ENCODE results near the gene PDZD2. TPM values are rescaled to one million over a fixed set of nuclear protein-coding genes. Genes with fewer than 3 reads are reported as not detected.

Gene PDZD2
- total RNA-seq, 1 donor from 2014 or later = 6.7 TPM

DNA sequence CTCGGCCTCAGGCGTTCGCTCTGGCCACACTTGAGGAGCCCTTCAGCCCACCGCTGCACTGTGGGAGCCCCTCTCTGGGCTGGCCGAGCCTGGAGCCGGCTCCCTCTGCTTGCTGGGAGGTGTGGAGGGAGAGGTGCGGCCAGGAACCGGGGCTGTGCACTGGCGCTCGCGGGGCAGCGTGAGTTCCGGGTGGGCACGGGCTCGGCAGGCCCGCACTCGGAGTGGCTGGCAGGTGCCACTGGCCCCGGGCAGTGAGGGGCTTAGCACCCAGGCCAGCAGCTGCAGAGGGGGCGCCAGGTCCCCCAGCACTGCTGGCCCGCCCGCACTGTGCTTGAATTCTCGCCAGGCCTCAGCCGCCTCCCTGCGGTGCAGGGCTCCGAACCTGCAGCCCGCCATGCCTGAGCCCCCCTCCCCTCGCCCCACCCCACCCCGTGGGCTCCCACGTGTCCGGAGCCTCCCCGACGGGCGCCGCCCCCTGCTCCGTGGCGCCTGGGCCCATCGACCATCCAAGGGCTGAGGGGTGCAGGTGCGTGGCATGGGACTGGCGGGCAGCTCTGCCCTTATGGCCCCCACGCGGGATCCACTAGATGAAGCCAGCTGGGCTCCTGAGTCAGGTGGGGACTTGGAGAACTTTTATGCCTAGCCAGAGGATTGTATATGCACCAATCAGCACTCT is 138.2 kb downstream of the PDZD2 start:
- Histone ChIP-seq H3K27me3 (ENCODE audit: control insufficient read depth, insufficient read depth, low read length) (no peaks in the 10 kb centered on the region), H3K4me3 (ENCODE audit: low read depth, low read length) (no peak overlapping the region), H3K36me3 (ENCODE audit: control insufficient read depth, insufficient read depth, low read length) (no peaks in the 10 kb centered on the region)
- DNase-seq (ENCODE audit: low read depth) = no peak
- TF ChIP-seq, protein P1, sequence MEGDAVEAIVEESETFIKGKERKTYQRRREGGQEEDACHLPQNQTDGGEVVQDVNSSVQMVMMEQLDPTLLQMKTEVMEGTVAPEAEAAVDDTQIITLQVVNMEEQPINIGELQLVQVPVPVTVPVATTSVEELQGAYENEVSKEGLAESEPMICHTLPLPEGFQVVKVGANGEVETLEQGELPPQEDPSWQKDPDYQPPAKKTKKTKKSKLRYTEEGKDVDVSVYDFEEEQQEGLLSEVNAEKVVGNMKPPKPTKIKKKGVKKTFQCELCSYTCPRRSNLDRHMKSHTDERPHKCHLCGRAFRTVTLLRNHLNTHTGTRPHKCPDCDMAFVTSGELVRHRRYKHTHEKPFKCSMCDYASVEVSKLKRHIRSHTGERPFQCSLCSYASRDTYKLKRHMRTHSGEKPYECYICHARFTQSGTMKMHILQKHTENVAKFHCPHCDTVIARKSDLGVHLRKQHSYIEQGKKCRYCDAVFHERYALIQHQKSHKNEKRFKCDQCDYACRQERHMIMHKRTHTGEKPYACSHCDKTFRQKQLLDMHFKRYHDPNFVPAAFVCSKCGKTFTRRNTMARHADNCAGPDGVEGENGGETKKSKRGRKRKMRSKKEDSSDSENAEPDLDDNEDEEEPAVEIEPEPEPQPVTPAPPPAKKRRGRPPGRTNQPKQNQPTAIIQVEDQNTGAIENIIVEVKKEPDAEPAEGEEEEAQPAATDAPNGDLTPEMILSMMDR (IDR thresholded peaks at IDR 0.05; ENCODE audit: insufficient read depth, low read length, poor library complexity, severe bottlenecking) = no peak

DNA sequence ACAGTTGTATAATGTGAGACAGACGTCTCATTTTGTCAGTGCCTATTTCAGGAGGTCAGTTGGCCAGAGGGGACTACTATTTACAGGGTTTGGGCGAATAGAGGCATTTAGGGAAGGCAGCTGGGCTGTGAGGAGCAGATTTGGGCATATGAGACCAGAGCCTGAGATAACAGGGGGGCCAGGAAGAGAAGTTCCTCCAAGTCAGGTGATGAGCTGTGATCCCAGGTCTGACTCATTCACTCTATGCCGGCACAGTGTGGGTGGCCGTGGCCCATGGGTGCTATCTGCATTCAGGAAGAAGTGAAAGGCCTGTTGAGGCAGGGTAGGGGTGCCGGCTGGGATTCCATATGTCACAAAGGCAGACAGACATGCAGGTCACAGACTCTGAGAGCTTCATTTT is 142.8 kb downstream of the PDZD2 start:
- Histone ChIP-seq H3K36me3 (ENCODE audit: control insufficient read depth, insufficient read depth, low read length) (no peaks in the 10 kb centered on the region), H3K27me3 (ENCODE audit: control insufficient read depth, insufficient read depth, low read length) (peaks cover 2% of the 10 kb centered on the region), H3K4me3 (ENCODE audit: low read depth, low read length) (no peak overlapping the region)
- no peak for DNase-seq (ENCODE audit: low read depth)
- TF ChIP-seq, protein P1 (IDR thresholded peaks at IDR 0.05; ENCODE audit: insufficient read depth, low read length, poor library complexity, severe bottlenecking) = no peak

DNA sequence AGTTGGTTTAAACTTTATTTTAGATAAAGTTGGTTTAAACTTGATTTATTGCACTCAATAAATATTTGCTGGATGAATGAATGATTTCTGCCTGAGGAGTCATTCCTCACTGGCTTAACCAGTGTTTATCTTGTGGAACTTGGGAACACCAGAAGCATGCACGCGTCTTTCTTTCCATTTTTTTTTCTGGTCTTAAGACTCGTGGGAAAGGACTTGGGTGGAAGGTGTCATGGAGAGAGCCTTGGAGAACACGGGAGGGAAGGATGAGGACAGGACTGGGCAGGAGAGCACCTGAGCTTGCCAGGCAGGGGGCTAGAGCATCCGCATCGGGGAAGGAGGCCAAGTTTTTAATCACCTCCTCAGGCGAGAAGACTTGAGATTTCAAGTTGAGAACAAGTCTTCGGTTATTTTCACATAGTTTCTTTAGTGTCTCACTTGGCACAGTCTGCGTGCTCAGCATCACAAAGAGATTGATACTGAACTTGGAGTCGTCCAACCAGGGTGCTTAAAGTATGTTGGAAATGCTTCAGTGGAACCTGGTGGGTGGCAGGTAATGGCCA is 144.2 kb downstream of the PDZD2 start:
- TF ChIP-seq, protein P1 (IDR thresholded peaks at IDR 0.05; ENCODE audit: insufficient read depth, low read length, poor library complexity, severe bottlenecking) = no peak
- peaks cover 2% of the 10 kb centered on the region for H3K27me3 ChIP-seq (ENCODE audit: control insufficient read depth, insufficient read depth, low read length)
- H3K4me3 ChIP-seq (ENCODE audit: low read depth, low read length) = no peak overlapping the region
- DNase-seq (ENCODE audit: low read depth) = no peak
- no peaks in the 10 kb centered on the region for H3K36me3 ChIP-seq (ENCODE audit: control insufficient read depth, insufficient read depth, low read length)

DNA sequence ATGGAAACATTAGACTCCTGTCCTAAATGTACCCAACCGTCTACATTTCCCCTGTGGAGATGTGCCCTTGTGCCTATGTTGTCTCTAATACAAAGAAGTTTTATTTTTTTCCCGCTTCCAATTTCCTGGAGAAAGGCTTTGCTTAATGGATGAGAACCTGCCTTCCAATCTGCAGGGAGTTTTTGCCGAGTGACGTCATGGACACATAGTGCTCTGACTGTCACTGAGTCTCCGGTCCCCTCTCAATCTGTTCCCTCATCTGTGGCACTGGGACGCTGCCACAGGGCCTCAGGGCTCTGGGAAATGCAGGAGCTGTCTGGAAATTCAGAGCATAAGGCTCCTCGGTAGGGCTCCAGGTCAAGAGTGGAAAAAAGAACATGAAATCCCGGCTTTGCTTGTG is 144.8 kb downstream of the PDZD2 start:
- no peak overlapping the region for H3K4me3 ChIP-seq (ENCODE audit: low read depth, low read length)
- no peaks in the 10 kb centered on the region for H3K36me3 ChIP-seq (ENCODE audit: control insufficient read depth, insufficient read depth, low read length)
- DNase-seq (ENCODE audit: low read depth) = no peak
- TF ChIP-seq, protein P1 (IDR thresholded peaks at IDR 0.05; ENCODE audit: insufficient read depth, low read length, poor library complexity, severe bottlenecking) = no peak
- peaks cover 2% of the 10 kb centered on the region for H3K27me3 ChIP-seq (ENCODE audit: control insufficient read depth, insufficient read depth, low read length)

DNA sequence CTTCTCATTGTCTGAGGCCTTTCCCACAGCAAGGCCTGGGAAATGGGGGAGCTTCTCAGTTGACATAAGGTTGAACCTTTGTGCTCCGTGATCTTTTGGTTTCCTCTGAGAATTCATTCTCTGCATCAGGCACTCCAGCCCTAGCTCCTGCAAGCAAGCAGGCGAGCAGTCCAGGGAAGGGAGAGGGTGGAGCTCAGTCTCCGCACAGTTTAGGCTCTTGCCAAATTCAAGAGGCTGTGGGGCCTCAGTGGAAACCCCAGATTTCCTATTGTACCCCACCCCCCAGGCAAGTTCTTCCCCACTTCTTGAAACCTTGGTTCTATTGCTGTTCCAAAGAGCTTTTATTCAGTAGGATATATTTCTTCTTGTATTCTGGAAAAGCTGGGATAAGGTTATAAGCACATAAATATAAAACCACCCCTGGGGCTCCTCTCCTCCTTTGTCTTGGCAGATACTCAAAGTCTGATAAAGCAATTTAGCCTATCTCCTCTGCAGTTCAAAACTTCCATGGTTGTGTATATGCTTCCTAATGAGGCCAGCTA is 147.2 kb downstream of the PDZD2 start:
- H3K36me3 ChIP-seq (ENCODE audit: control insufficient read depth, insufficient read depth, low read length) = no peaks in the 10 kb centered on the region
- TF ChIP-seq, protein P1 (IDR thresholded peaks at IDR 0.05; ENCODE audit: insufficient read depth, low read length, poor library complexity, severe bottlenecking) = no peak

More for the DNA sequence above, 147.2 kb downstream of the PDZD2 start:
- DNase-seq (ENCODE audit: low read depth) = no peak
- Histone ChIP-seq H3K27me3 (ENCODE audit: control insufficient read depth, insufficient read depth, low read length) (peaks cover 2% of the 10 kb centered on the region), H3K4me3 (ENCODE audit: low read depth, low read length) (no peak overlapping the region)

All from kidney epithelial cell (primary cell).